Panc1 (cell line): ENCODE results near the gene PSENEN. TPM values are rescaled to one million over a fixed set of nuclear protein-coding genes. Genes with fewer than 3 reads are reported as not detected.
A peak's percentile ranks its signal among the peaks of the same experiment; 100 is the strongest.

Source experiments
- ATAC-seq: fragments of 200-7000 bp; cut with Tn5 transposase; 2 replicates; pipeline ENCODE4 v1.9.1; 2020; ENCODE audit warnings: mild to moderate bottlenecking, moderate library complexity
- BruUV-seq: library from RNA; stranded (reverse); fragments of 400-500 nt; replicated peaks from 2 replicates; lab custom pipeline; 2021; lab: Mats Ljungman, UMichigan
- CTCF ChIA-PET: fragments of 300-600 bp; sonication (Branson Sonifier 250); formaldehyde crosslinking; loops from one replicate; lab custom pipeline; 2022; ENCODE audit warnings: antibody characterized with exemption; lab: Charles Lee
- POLR2A ChIA-PET: fragments of 300-600 bp; sonication (Branson Sonifier 250); formaldehyde crosslinking; loops from one replicate; lab custom pipeline; 2022; ENCODE audit warnings: antibody characterized with exemption; lab: Charles Lee
- DNase-seq: peaks from one replicate; pipeline ENCODE4 v3.0.0-alpha.2; 2010; ENCODE audit warnings: low read depth, low spot score
- H3K27ac ChIP-seq: 2 replicates; pipeline ENCODE4 v1.5.1; 2011; ENCODE audit warnings: mild to moderate bottlenecking, low read length, inconsistent platforms
- H3K27me3 ChIP-seq: fragments of 200-500 bp; sonication (Bioruptor generic); 2 replicates; pipeline ENCODE4 v1.6.0; 2014; ENCODE audit warnings: low read length, inconsistent platforms; ENCODE audit not compliant: control insufficient read depth, insufficient read depth
- H3K36me3 ChIP-seq: fragments of 200-500 bp; sonication (Bioruptor generic); 2 replicates; pipeline ENCODE4 v1.5.1; 2014; ENCODE audit warnings: inconsistent platforms, mild to moderate bottlenecking, low read length, moderate library complexity; ENCODE audit not compliant: control insufficient read depth, insufficient read depth
- H3K4me1 ChIP-seq: 2 replicates; pipeline ENCODE4 v1.5.1; 2011; ENCODE audit warnings: inconsistent platforms, mild to moderate bottlenecking, low read length, moderate library complexity; ENCODE audit not compliant: control insufficient read depth, insufficient read depth
- H3K4me3 ChIP-seq, 2 experiments: 2 replicates each; pipeline ENCODE4 v1.5.1; 2011 to 2012; ENCODE audit warnings: low read depth in 2 of 2, low read length in 2 of 2, mild to moderate bottlenecking in 2 of 2, inconsistent platforms in 1 of 2, moderate library complexity in 1 of 2
- H3K9me3 ChIP-seq: fragments of 200-500 bp; sonication (Bioruptor generic); 2 replicates; pipeline ENCODE4 v1.5.1; 2014; ENCODE audit warnings: low read depth, mild to moderate bottlenecking, inconsistent platforms, low read length, moderate library complexity; ENCODE audit not compliant: control insufficient read depth, insufficient read depth
- CTCF ChIP-seq: fragments of 450-650 bp; IDR thresholded peaks from 2 replicates; pipeline ENCODE4 v1.5.1; 2017; ENCODE audit warnings: mild to moderate bottlenecking
- POLR2AphosphoS5 ChIP-seq: IDR thresholded peaks from 2 replicates; pipeline ENCODE4 v1.6.1; 2012; ENCODE audit warnings: mild to moderate bottlenecking, low read depth, low read length, moderate library complexity
- REST ChIP-seq, 2 experiments: IDR thresholded peaks; 2 replicates each; pipeline ENCODE4 v1.6.1; 2011 to 2012; ENCODE audit warnings: low read depth in 2 of 2, control low read depth in 1 of 2, low read length in 1 of 2, mild to moderate bottlenecking in 1 of 2, moderate library complexity in 1 of 2; ENCODE audit not compliant: insufficient read depth in 1 of 2
- SIN3A ChIP-seq: IDR thresholded peaks from 2 replicates; pipeline ENCODE4 v1.6.1; 2012; ENCODE audit warnings: low read depth, mild to moderate bottlenecking, low read length, moderate library complexity, borderline replicate concordance; ENCODE audit not compliant: insufficient read depth
- TCF7L2 ChIP-seq: IDR thresholded peaks from 2 replicates; pipeline ENCODE4 v1.6.1; 2011; ENCODE audit warnings: mild to moderate bottlenecking, low read depth, low read length, inconsistent platforms
- in situ Hi-C: cut with HindIII; loops from 2 replicates; pipeline ENCODE4 v1.10.0; 2016; ENCODE audit warnings: low sequenced_read_pairs, low pct_unique_long_range_greater_than_20kb
- intact Hi-C: fragments of 100-400 bp; cut with micrococcal nuclease; formaldehyde crosslinking; loops from one replicate; pipeline ENCODE4 v1.10.0; 2022; ENCODE audit not compliant: unreplicated experiment
- total RNA-seq: library from RNA; stranded (reverse); gene quantifications from one replicate; pipeline ENCODE4 v1.2.1, GENCODE V29; 2021; ENCODE audit not compliant: unreplicated experiment

Gene PSENEN
- total RNA-seq, 1 experiment from 2014 or later: 169 TPM

GRCh38 chr19:35755550-35756376, 10.3 kb downstream of the PSENEN start:
- ChIA-PET POLR2A (no interaction called here), CTCF (no interaction called here)
- intact Hi-C loops (no loop called here), in situ Hi-C loops (no loop called here)
- no peak overlapping the region for H3K27ac ChIP-seq
- H3K36me3 ChIP-seq: no peaks in the 10 kb centered on the region
- no peaks in the 10 kb centered on the region for H3K27me3 ChIP-seq
- BruUV-seq: no TSS peak
- TF ChIP-seq SIN3A: no peak
- TF ChIP-seq REST (IDR thresholded peaks at IDR 0.05; ENCODE audit: insufficient read depth in 1 of 2, low read depth in 2 of 2, low read length in 1 of 2): no peak
- TF ChIP-seq CTCF: no peak
- no peak for TF ChIP-seq TCF7L2
- TF ChIP-seq POLR2AphosphoS5: no peak
- no peak for DNase-seq
- H3K4me3 ChIP-seq: no peak overlapping the region
- no peak for ATAC-seq
- H3K9me3 ChIP-seq: no peaks in the 10 kb centered on the region
- H3K4me1 ChIP-seq: peaks cover 16% of the 10 kb centered on the region

GRCh38 chr19:35756377-35757230, 11.2 kb downstream of the PSENEN start, which contains the start of gene HSPB6:
Gene HSPB6, minus strand, starts transcription at chr19:35757029. Its CDS starts 21 bp downstream, at chr19:35757008.
- no peaks in the 10 kb centered on the region for H3K27me3 ChIP-seq
- H3K36me3 ChIP-seq: no peaks in the 10 kb centered on the region
- no TSS peak for BruUV-seq
- H3K4me3 ChIP-seq: peak within 1 kb of the TSS; percentile 95 to 99
- ATAC-seq: no peak
- ChIA-PET POLR2A (no interaction called here), CTCF (no interaction called here)
- DNase-seq: no peak
- H3K4me1 ChIP-seq: peaks cover 16% of the 10 kb centered on the region
- H3K9me3 ChIP-seq: no peaks in the 10 kb centered on the region
- peak within 1 kb of the TSS; percentile 100 for H3K27ac ChIP-seq
- intact Hi-C loops: no loop called here
- in situ Hi-C loops: no loop called here
- TF ChIP-seq TCF7L2 (no peak), SIN3A (no peak), REST (IDR thresholded peaks at IDR 0.05; ENCODE audit: insufficient read depth in 1 of 2, low read depth in 2 of 2, low read length in 1 of 2) (no peak), CTCF (no peak), POLR2AphosphoS5 (no peak)
